ENCODE results near the gene MYG1. TPM values are rescaled to one million over a fixed set of nuclear protein-coding genes. Genes with fewer than 3 reads are reported as not detected.
A peak's percentile ranks its signal among the peaks of the same experiment; 100 is the strongest.

The MYG1 gene
- total and polyA plus RNA-seq, 2 of the 4 experiments (the other 2 are of a cell fraction) = 49.8 to 63.7 TPM

DNA sequence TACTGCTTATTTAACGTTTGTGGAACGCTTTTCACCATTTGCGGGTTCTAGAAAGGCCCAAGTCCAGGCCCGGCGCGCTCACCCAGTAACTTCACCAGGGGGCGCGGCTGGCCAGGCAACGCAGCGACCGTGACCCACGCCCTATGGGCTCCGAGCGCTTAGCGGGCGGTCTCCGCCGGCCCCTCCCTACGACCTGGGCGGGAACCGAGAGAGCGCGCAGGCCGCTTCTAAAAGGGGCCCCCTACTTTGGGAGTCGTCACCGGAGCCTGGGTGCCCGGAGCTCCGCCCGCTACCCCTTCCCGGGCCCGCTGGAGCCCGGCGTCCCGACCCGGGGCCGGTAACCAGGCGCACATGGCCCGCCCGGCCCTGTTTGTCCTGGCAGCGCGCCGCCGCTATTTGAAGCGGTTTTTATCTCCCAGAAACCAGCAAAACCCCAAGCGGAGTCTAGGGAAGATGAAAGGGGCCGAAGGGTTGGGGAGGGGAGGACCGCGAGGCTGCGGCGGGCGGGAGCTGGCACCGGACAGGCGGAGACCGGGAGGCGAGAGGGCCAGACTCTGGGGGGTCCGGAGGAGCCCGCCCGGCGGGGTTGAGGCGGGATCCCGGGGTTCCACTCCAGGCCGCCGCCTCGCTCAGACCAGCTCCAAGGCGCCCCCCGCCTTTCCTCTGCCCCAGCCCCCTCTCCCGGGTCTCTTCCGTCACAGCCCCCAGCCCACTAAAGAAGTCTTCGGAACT is 25.4 kb downstream of the MYG1 start (continued):
- no peak for TF ChIP-seq RCOR1 (IDR thresholded peaks at IDR 0.05; ENCODE audit: insufficient replicate concordance, low read length)
- peak; percentile 70; the same call in 1 of the 2 replicates for TF ChIP-seq MAZ (IDR thresholded peaks at IDR 0.05; ENCODE audit: borderline replicate concordance, low read depth, low read length)
- TF ChIP-seq NFE2L2 (IDR thresholded peaks at IDR 0.05; ENCODE audit: low read depth, low read length) = no peak

DNA sequence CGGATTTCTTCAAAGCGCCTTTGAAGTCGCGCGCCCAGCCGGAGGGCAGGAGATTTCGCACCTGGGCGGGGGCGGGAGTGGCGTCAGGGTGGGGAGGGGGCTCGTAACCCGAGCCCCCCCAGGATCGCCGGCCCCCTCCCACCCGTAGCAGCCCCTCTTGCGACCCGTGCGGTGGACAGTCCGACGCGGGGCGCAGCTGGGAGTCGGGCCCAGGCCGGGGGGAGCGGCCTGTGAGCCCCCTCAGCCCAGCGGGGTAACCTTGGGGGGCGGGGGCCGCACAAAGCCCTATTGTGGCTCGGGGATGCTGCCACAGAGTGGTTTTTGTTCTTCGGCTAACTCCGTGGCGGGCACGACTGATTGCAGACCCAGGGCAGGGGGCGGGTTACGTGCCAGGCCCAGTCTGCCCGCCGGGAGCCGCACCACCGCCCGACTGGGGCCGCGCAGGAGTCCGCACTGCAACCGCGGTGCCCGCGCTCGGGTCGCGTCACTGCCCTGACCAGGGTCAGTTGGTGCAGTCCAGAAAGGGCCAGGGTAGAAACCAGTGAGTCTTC is 26.1 kb downstream of the MYG1 start:
- no peak overlapping the region for H4K5ac ChIP-seq (ENCODE audit: low read depth, low read length)
- in situ Hi-C loops (cut with MboI; ENCODE audit: low sequenced_read_pairs) = loop anchor here (10.0 kb wide), 1 partner anchor 179 kb away; the partner anchor contains the start of genes NPFF and TARBP2
- 4% methylated on average over 13 of the region's 50 CpGs; no CpG with 5 or more reads in 1 of the 2 experiments for WGBS, 2 experiments (ENCODE audit: extremely low coverage in 2 of 2, insufficient read length in 1 of 2)
- H3K9me1 ChIP-seq (ENCODE audit: insufficient read depth, low read length) = peaks cover 7% of the 10 kb centered on the region; the same call in 1 of the 2 replicates
- H3K18ac ChIP-seq (ENCODE audit: low read depth, low read length) = no peak overlapping the region; the same call in 1 of the 2 replicates
- H3K9me3 ChIP-seq (ENCODE audit: control insufficient read depth, insufficient read depth, low read length) = no peaks in the 10 kb centered on the region
- no peaks in the 10 kb centered on the region for H4K20me1 ChIP-seq (ENCODE audit: insufficient read depth, low read length)
- peak overlapping the region in 1 of 2 experiments; percentile 63; a peak in 2 of 4 replicates for H4K8ac ChIP-seq (ENCODE audit: low read depth in 2 of 2, low read length in 2 of 2)
- H2AK5ac ChIP-seq (ENCODE audit: low read depth, low read length) = no peak overlapping the region; the same call in 1 of the 2 replicates
- H2BK15ac ChIP-seq (ENCODE audit: low read depth, low read length) = no peak overlapping the region
- H3K27me3 ChIP-seq (ENCODE audit: control insufficient read depth, insufficient read depth, low read length) = peaks cover 17% of the 10 kb centered on the region
- dilution Hi-C loops (cut with HindIII; ENCODE audit: low sequenced_read_pairs, unreplicated experiment) = no loop called here
- H2AFZ ChIP-seq (replicated peaks; ENCODE audit: low read length, poor library complexity) = peak overlapping the region; percentile 96
- peak overlapping the region; percentile 51; the same call in 1 of the 2 replicates for H3K4ac ChIP-seq (ENCODE audit: low read depth, low read length)
- peaks cover 4 to 10% of the 10 kb centered on the region in 2 experiments for H3K79me1 ChIP-seq (ENCODE audit: low read depth in 1 of 2, low read length in 2 of 2)
- H3K27ac ChIP-seq (ENCODE audit: insufficient read depth, low read length) = peak overlapping the region; percentile 75
- BruUV-seq (replicated peaks) = no TSS peak
- H3K4me2 ChIP-seq (ENCODE audit: low read depth, low read length) = peak overlapping the region; percentile 40
- ATAC-seq (ENCODE audit: low read depth) = no peak
- DNase-seq = no peak
- no peak overlapping the region for H4K91ac ChIP-seq (ENCODE audit: insufficient read depth, low read depth, low read length)
- H2AK9ac ChIP-seq (replicated peaks; ENCODE audit: low read depth, low read length, poor library complexity) = peak overlapping the region; percentile 81
- peak overlapping the region; percentile 36; the same call in 1 of the 2 replicates for H3K23ac ChIP-seq (ENCODE audit: low read depth, low read length)
- H2BK20ac ChIP-seq (ENCODE audit: low read depth, low read length) = no peak overlapping the region
- no peak overlapping the region for H2BK120ac ChIP-seq (ENCODE audit: low read depth, low read length)
- no peak overlapping the region for H2BK5ac ChIP-seq (ENCODE audit: low read depth, low read length, poor library complexity, severe bottlenecking)
- H3K4me1 ChIP-seq (ENCODE audit: control insufficient read depth, insufficient read depth, low read length) = peaks cover 9% of the 10 kb centered on the region
- intact Hi-C loops (cut with micrococcal nuclease) = loop anchor here (1.0 to 10.0 kb wide), 2 partner anchors 96 to 111 kb away; no protein-coding TSS in a partner anchor
- no peak overlapping the region; the same call in 1 of the 2 replicates for H3K56ac ChIP-seq (ENCODE audit: extremely low read depth, insufficient read depth, low read length)
- H3K9ac ChIP-seq (ENCODE audit: low read depth, low read length) = peak overlapping the region; percentile 63
- POLR2A ChIA-PET (ENCODE audit: unreplicated experiment) = no interaction called here
- TF ChIP-seq SMC3 (IDR thresholded peaks at IDR 0.05; ENCODE audit: low read depth, low read length) = no peak
- no peak for TF ChIP-seq RCOR1 (IDR thresholded peaks at IDR 0.05; ENCODE audit: insufficient replicate concordance, low read length)
- no peak for TF ChIP-seq MAFK (IDR thresholded peaks at IDR 0.05; ENCODE audit: low read depth, low read length)
- TF ChIP-seq MAZ (IDR thresholded peaks at IDR 0.05; ENCODE audit: borderline replicate concordance, low read depth, low read length) = no peak
- TF ChIP-seq RFX5 (IDR thresholded peaks at IDR 0.05; ENCODE audit: low read depth, low read length) = no peak
- TF ChIP-seq POLR2A (IDR thresholded peaks at IDR 0.05; ENCODE audit: low read depth, low read length) = no peak
- TF ChIP-seq FOS (IDR thresholded peaks at IDR 0.05; ENCODE audit: low read depth, low read length) = no peak
- TF ChIP-seq, protein P1, sequence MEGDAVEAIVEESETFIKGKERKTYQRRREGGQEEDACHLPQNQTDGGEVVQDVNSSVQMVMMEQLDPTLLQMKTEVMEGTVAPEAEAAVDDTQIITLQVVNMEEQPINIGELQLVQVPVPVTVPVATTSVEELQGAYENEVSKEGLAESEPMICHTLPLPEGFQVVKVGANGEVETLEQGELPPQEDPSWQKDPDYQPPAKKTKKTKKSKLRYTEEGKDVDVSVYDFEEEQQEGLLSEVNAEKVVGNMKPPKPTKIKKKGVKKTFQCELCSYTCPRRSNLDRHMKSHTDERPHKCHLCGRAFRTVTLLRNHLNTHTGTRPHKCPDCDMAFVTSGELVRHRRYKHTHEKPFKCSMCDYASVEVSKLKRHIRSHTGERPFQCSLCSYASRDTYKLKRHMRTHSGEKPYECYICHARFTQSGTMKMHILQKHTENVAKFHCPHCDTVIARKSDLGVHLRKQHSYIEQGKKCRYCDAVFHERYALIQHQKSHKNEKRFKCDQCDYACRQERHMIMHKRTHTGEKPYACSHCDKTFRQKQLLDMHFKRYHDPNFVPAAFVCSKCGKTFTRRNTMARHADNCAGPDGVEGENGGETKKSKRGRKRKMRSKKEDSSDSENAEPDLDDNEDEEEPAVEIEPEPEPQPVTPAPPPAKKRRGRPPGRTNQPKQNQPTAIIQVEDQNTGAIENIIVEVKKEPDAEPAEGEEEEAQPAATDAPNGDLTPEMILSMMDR (conservative IDR thresholded peaks at IDR 0.05; ENCODE audit: low read depth, low read length) = no peak
- no peaks in the 10 kb centered on the region for H3K36me3 ChIP-seq (ENCODE audit: control insufficient read depth, insufficient read depth, low read length)
- CTCF ChIA-PET = interaction anchor here (0.6 to 2.5 kb wide), 6 partner anchors 8 to 96 kb away, joined by 3 to 11 read pairs (median 6); no protein-coding TSS in a partner anchor
- no peak overlapping the region for H3K14ac ChIP-seq (replicated peaks; ENCODE audit: low read depth, low read length)
- peak overlapping the region; percentile 50 for H3K4me3 ChIP-seq (ENCODE audit: insufficient read depth, low read depth, low read length)

Measured in IMR-90 (cell line).